H9 (cell line): ENCODE measurements around the gene PACSIN2. TPM values are rescaled to one million over a fixed set of nuclear protein-coding genes. Genes with fewer than 3 reads are reported as not detected.

Experiments
- DNase-seq: peaks from one replicate; pipeline ENCODE4 v3.0.0-alpha.2; 2017
- H2AFZ ChIP-seq: one replicate; pipeline ENCODE4 v1.6.1; 2013; ENCODE audit warnings: mild to moderate bottlenecking, low read length, control low read depth, moderate library complexity
- H2AK5ac ChIP-seq: 2 replicates; pipeline ENCODE4 v1.6.1; 2013; ENCODE audit warnings: low read length, control low read depth, mixed read lengths; ENCODE audit not compliant: insufficient read length
- H2BK120ac ChIP-seq: one replicate; pipeline ENCODE4 v1.6.1; 2013; ENCODE audit warnings: low read depth, mild to moderate bottlenecking, low read length, control low read depth, inconsistent platforms; ENCODE audit not compliant: poor library complexity, severe bottlenecking
- H2BK12ac ChIP-seq: 2 replicates; pipeline ENCODE4 v1.6.1; 2013; ENCODE audit warnings: low read length, control low read depth, mixed read lengths, low read depth; ENCODE audit not compliant: insufficient read length
- H2BK15ac ChIP-seq: 2 replicates; pipeline ENCODE4 v1.6.1; 2013; ENCODE audit warnings: low read depth, low read length, control low read depth
- H2BK20ac ChIP-seq: one replicate; pipeline ENCODE4 v1.6.1; 2013; ENCODE audit warnings: low read depth, mild to moderate bottlenecking, low read length, control low read depth, inconsistent platforms; ENCODE audit not compliant: poor library complexity, severe bottlenecking
- H2BK5ac ChIP-seq: 2 replicates; pipeline ENCODE4 v1.6.1; 2013; ENCODE audit warnings: low read length, control low read depth, mixed read lengths; ENCODE audit not compliant: insufficient read length
- H3K14ac ChIP-seq: 2 replicates; pipeline ENCODE4 v1.6.1; 2013; ENCODE audit warnings: low read length, control low read depth; ENCODE audit not compliant: insufficient read depth
- H3K18ac ChIP-seq: 2 replicates; pipeline ENCODE4 v1.6.1; 2013; ENCODE audit warnings: low read depth, mild to moderate bottlenecking, mixed read lengths, low read length, control low read depth; ENCODE audit not compliant: insufficient read length
- H3K23ac ChIP-seq: 2 replicates; pipeline ENCODE4 v1.6.1; 2013; ENCODE audit warnings: low read length, control low read depth, mixed read lengths, low read depth; ENCODE audit not compliant: insufficient read length
- H3K23me2 ChIP-seq: 2 replicates; pipeline ENCODE4 v1.6.1; 2013; ENCODE audit warnings: low read depth, mild to moderate bottlenecking, mixed read lengths, low read length, control low read depth; ENCODE audit not compliant: insufficient read length, poor library complexity, severe bottlenecking
- H3K27ac ChIP-seq: 2 replicates; pipeline ENCODE4 v1.5.1; 2013; ENCODE audit warnings: low read length, control low read depth, mixed read lengths, low read depth; ENCODE audit not compliant: insufficient read length
- H3K27me3 ChIP-seq: 2 replicates; pipeline ENCODE4 v1.6.1; 2013; ENCODE audit warnings: low read length, control low read depth, inconsistent platforms; ENCODE audit not compliant: insufficient read depth
- H3K4ac ChIP-seq: 2 replicates; pipeline ENCODE4 v1.6.1; 2013; ENCODE audit warnings: low read depth, mild to moderate bottlenecking, control low read depth, inconsistent platforms, low read length, moderate library complexity
- H3K4me1 ChIP-seq: 2 replicates; pipeline ENCODE4 v1.6.1; 2013; ENCODE audit warnings: low read length, control low read depth, inconsistent platforms; ENCODE audit not compliant: insufficient read depth
- H3K4me2 ChIP-seq: 2 replicates; pipeline ENCODE4 v1.6.1; 2013; ENCODE audit warnings: low read length, control low read depth, mixed read lengths; ENCODE audit not compliant: insufficient read length, insufficient read depth
- H3K56ac ChIP-seq: 2 replicates; pipeline ENCODE4 v1.6.1; 2013; ENCODE audit warnings: low read depth, mild to moderate bottlenecking, mixed read lengths, low read length, control low read depth; ENCODE audit not compliant: insufficient read length
- H3K79me1 ChIP-seq: 2 replicates; pipeline ENCODE4 v1.6.1; 2013; ENCODE audit warnings: low read depth, mild to moderate bottlenecking, moderate library complexity, low read length, control low read depth, inconsistent platforms; ENCODE audit not compliant: insufficient read depth, poor library complexity, severe bottlenecking
- H3K79me2 ChIP-seq: 2 replicates; pipeline ENCODE4 v1.6.1; 2013; ENCODE audit warnings: low read length, control low read depth, inconsistent platforms; ENCODE audit not compliant: insufficient read depth
- H3K9ac ChIP-seq: 2 replicates; pipeline ENCODE4 v1.6.1; 2013; ENCODE audit warnings: low read length, control low read depth, mixed read lengths; ENCODE audit not compliant: insufficient read length; ENCODE audit errors: extremely low read depth
- H3K9me3 ChIP-seq: one replicate; pipeline ENCODE4 v1.6.1; 2013; ENCODE audit warnings: low read depth, low read length, inconsistent platforms; ENCODE audit not compliant: control insufficient read depth
- H3T11ph ChIP-seq: one replicate; pipeline ENCODE4 v1.6.1; 2013; ENCODE audit warnings: mild to moderate bottlenecking, low read length, control low read depth, inconsistent platforms
- H4K20me1 ChIP-seq: one replicate; pipeline ENCODE4 v1.6.1; 2013; ENCODE audit not compliant: control insufficient read depth, insufficient read length, insufficient read depth
- H4K5ac ChIP-seq: 2 replicates; pipeline ENCODE4 v1.6.1; 2013; ENCODE audit warnings: low read depth, mild to moderate bottlenecking, mixed read lengths, low read length, control low read depth; ENCODE audit not compliant: insufficient read length
- H4K8ac ChIP-seq: replicated peaks from 2 replicates; pipeline ENCODE4 v1.6.1; 2013; ENCODE audit warnings: low read length, control low read depth, mixed read lengths, low read depth; ENCODE audit not compliant: insufficient read length
- H4K91ac ChIP-seq: 2 replicates; pipeline ENCODE4 v1.6.1; 2013; ENCODE audit warnings: low read depth, mild to moderate bottlenecking, moderate library complexity, mixed read lengths, low read length, control low read depth; ENCODE audit not compliant: insufficient read length
- H3K27ac Mint-ChIP-seq, 3 experiments: 2 replicates in 2 of 3; 3 replicates in 1 of 3; pipeline ENCODE4 v1.8.0; 2020 to 2021; ENCODE audit warnings: mixed read lengths in 3 of 3, mild to moderate bottlenecking in 1 of 3, moderate library complexity in 1 of 3
- H3K27me3 Mint-ChIP-seq: 2 replicates; pipeline ENCODE4 v1.8.0; 2021; ENCODE audit warnings: low read depth, mild to moderate bottlenecking, moderate library complexity, mixed read lengths
- H3K36me3 Mint-ChIP-seq, 3 experiments: 2 replicates in 2 of 3; 3 replicates in 1 of 3; pipeline ENCODE4 v1.8.0; 2020 to 2021; ENCODE audit warnings: low read depth in 3 of 3, mixed read lengths in 3 of 3; ENCODE audit not compliant: insufficient read depth in 1 of 3
- H3K4me1 Mint-ChIP-seq, 2 experiments: 2 replicates each; pipeline ENCODE4 v1.8.0; 2020; ENCODE audit warnings: mixed read lengths in 2 of 2
- H3K4me3 Mint-ChIP-seq, 2 experiments: 2 replicates in 1 of 2; 3 replicates in 1 of 2; pipeline ENCODE4 v1.8.0; 2020 to 2021; ENCODE audit warnings: mild to moderate bottlenecking in 2 of 2, mixed read lengths in 2 of 2, moderate library complexity in 1 of 2
- H3K9me3 Mint-ChIP-seq, 2 experiments: 2 replicates in 1 of 2; 3 replicates in 1 of 2; pipeline ENCODE4 v1.8.0; 2020; ENCODE audit warnings: mild to moderate bottlenecking in 2 of 2, mixed read lengths in 2 of 2, moderate library complexity in 1 of 2
- WGBS: extraction: QIAGEN DNeasy Blood & Tissue Kit; methylation state at CpG from one replicate; pipeline ENCODE4 v1.1.7; 2013; ENCODE audit warnings: missing lambda C conversion rate, low lambda C conversion rate, mixed read lengths; ENCODE audit not compliant: insufficient read length; ENCODE audit errors: extremely low coverage; 5-methylcytosine and 5-hydroxymethylcytosine counted together
- total RNA-seq: library from RNA; stranded (reverse); gene quantifications from 2 replicates; pipeline ENCODE4 v1.2.1, GENCODE V29; 2021
- TF ChIP-seq, protein P1 (sequence below): fragments of 200-600 bp; sonication (generic); conservative IDR thresholded peaks from 3 replicates; pipeline ENCODE4 v1.8.0; 2021; ENCODE audit warnings: antibody characterized with exemption, mild to moderate bottlenecking

The PACSIN2 gene
- total RNA-seq, 1 experiment from 2014 or later: 62.3 TPM

DNA sequence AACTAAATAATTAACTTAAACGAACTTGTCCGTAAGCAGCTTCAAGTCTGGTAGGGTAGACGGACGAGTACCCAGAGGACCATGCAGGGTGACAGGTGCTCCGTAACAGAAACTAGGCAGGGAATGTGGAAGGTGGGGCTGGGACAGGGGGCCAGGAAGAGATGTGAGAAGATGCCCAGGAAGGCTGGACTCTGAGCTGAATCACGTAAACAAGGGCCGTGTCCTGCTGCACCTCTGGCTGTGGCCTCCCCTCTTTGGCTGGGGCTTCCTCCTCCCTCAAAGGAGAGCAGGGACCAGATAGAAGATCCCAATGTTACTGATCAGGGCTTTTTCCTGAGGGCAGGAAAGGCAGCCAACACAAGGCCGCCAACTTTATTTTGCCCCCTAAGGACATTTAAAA, 47.9 kb downstream of the PACSIN2 start:
- Histone ChIP-seq H3K23ac (no peak overlapping the region), H3K18ac (no peak overlapping the region), H2BK5ac (no peak overlapping the region), H3K56ac (no peak overlapping the region), H2BK15ac (no peak overlapping the region), H2AFZ (no peak overlapping the region), H2BK20ac (no peak overlapping the region), H2AK5ac (no peak overlapping the region), H3T11ph (no peak overlapping the region), H3K79me1 (peaks cover 6% of the 10 kb centered on the region), H3K14ac (no peak overlapping the region), H4K8ac (no peak overlapping the region), H3K27ac (no peak overlapping the region), H3K9me3 (no peaks in the 10 kb centered on the region), H4K20me1 (no peaks in the 10 kb centered on the region), H4K5ac (no peak overlapping the region), H3K4ac (no peak overlapping the region), H3K79me2 (no peaks in the 10 kb centered on the region; the same call in 1 of the 2 replicates), H2BK120ac (no peak overlapping the region), H3K4me1 (peaks cover 13% of the 10 kb centered on the region), H2BK12ac (no peak overlapping the region), H3K4me2 (no peak overlapping the region), H3K9ac (no peak overlapping the region), H3K23me2 (peaks cover 2% of the 10 kb centered on the region), H4K91ac (no peak overlapping the region), H3K27me3 (no peaks in the 10 kb centered on the region)
- TF ChIP-seq, protein P1, sequence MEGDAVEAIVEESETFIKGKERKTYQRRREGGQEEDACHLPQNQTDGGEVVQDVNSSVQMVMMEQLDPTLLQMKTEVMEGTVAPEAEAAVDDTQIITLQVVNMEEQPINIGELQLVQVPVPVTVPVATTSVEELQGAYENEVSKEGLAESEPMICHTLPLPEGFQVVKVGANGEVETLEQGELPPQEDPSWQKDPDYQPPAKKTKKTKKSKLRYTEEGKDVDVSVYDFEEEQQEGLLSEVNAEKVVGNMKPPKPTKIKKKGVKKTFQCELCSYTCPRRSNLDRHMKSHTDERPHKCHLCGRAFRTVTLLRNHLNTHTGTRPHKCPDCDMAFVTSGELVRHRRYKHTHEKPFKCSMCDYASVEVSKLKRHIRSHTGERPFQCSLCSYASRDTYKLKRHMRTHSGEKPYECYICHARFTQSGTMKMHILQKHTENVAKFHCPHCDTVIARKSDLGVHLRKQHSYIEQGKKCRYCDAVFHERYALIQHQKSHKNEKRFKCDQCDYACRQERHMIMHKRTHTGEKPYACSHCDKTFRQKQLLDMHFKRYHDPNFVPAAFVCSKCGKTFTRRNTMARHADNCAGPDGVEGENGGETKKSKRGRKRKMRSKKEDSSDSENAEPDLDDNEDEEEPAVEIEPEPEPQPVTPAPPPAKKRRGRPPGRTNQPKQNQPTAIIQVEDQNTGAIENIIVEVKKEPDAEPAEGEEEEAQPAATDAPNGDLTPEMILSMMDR: no peak
- DNase-seq: no peak
- Mint-ChIP-seq H3K4me3 (no peak overlapping the region), H3K36me3 (peaks cover 28 to 40% (median 29%) of the 10 kb centered on the region in 3 experiments), H3K9me3 (peaks cover 13 to 14% of the 10 kb centered on the region in 2 experiments), H3K27ac (no peak overlapping the region), H3K4me1 (peaks cover 46 to 53% of the 10 kb centered on the region in 2 experiments), H3K27me3 (peaks cover 3% of the 10 kb centered on the region)
- no CpG with 5 or more reads among the region's 8 CpGs for WGBS
